ENCODE results near the gene PAM16.

- no peak for TF ChIP-seq POLR2AphosphoS5 (IDR thresholded peaks at IDR 0.05)
- no peak for TF ChIP-seq CTCF (IDR thresholded peaks at IDR 0.05)
Observed at GRCh38 chr16:4293822-4294457, 57.2 kb downstream of the PAM16 start.
